ENCODE results near the gene USP40.

- TF ChIP-seq GABPA (IDR thresholded peaks at IDR 0.05; ENCODE audit: low read depth): no peak
- TF ChIP-seq POLR2A (IDR thresholded peaks at IDR 0.05; ENCODE audit: low read depth, low read length): no peak; the same call in 1 of the 2 replicates
- no peak for TF ChIP-seq ATF3 (IDR thresholded peaks at IDR 0.05; ENCODE audit: borderline replicate concordance, extremely low read depth, low read depth, low read length)
These were observed 92.7 kb downstream of the USP40 start for GRCh38 chr2:233473878-233474277.

All from GM12878 (cell line).